HepG2 (cell line): Measurements from ENCODE around the gene SEC23IP.
A peak's percentile ranks its signal among the peaks of the same experiment; 100 is the strongest.

Source experiments
- ATAD3A ChIP-seq: sonication (generic); formaldehyde crosslinking; IDR thresholded peaks from 2 replicates; pipeline ENCODE4 v1.4.0; 2020; ENCODE audit warnings: missing genetic modification reagents
- BCL6 ChIP-seq: IDR thresholded peaks from 2 replicates; pipeline ENCODE4 v1.6.1; 2016; ENCODE audit warnings: missing genetic modification reagents, missing compliant biosample characterization
- ELF4 ChIP-seq: sonication (generic); formaldehyde crosslinking; IDR thresholded peaks from 2 replicates; pipeline ENCODE4 v1.5.0; 2020; ENCODE audit warnings: missing genetic modification reagents, mild to moderate bottlenecking, moderate library complexity, borderline replicate concordance
- EZH2 ChIP-seq: conservative IDR thresholded peaks from 2 replicates; pipeline ENCODE4 v1.6.1; 2012; ENCODE audit warnings: mild to moderate bottlenecking, low read depth, low read length, moderate library complexity
- FOXK1 ChIP-seq: sonication (generic); formaldehyde crosslinking; IDR thresholded peaks from 2 replicates; pipeline ENCODE4 v1.4.0; 2020; ENCODE audit warnings: low read depth, missing genetic modification reagents, borderline replicate concordance
- HBP1 ChIP-seq: IDR thresholded peaks from 2 replicates; pipeline ENCODE4 v1.6.1; 2016; ENCODE audit warnings: low read depth, control low read depth
- IRF9 ChIP-seq: sonication (generic); formaldehyde crosslinking; IDR thresholded peaks from 2 replicates; pipeline ENCODE4 v1.8.0; 2022; ENCODE audit warnings: missing genetic modification reagents, mild to moderate bottlenecking, borderline replicate concordance
- RBM39 ChIP-seq: fragments of 200-400 bp; formaldehyde crosslinking; IDR thresholded peaks from one replicate; pipeline ENCODE4 v1.6.1; 2018; ENCODE audit warnings: antibody characterized with exemption, mild to moderate bottlenecking, low read depth, low read length; ENCODE audit not compliant: poor library complexity, severe bottlenecking
- RFXANK ChIP-seq: IDR thresholded peaks from 2 replicates; pipeline ENCODE4 v1.6.1; 2016
- ZBTB1 ChIP-seq: sonication (generic); formaldehyde crosslinking; IDR thresholded peaks from 2 replicates; pipeline ENCODE4 v1.4.0; 2020; ENCODE audit warnings: missing genetic modification reagents, borderline replicate concordance
- ZNF282 ChIP-seq: fragments of 450-650 bp; IDR thresholded peaks from 2 replicates; pipeline ENCODE4 v1.6.1; 2018; ENCODE audit not compliant: partially characterized antibody
- TF ChIP-seq, protein P1 (sequence below): sonication (generic); formaldehyde crosslinking; IDR thresholded peaks from 2 replicates; pipeline ENCODE4 v1.5.0; 2020; ENCODE audit warnings: mild to moderate bottlenecking, missing genetic modification reagents, moderate library complexity
- TF ChIP-seq, protein P2 (sequence below): sonication (generic); formaldehyde crosslinking; IDR thresholded peaks from 2 replicates; pipeline ENCODE4 v1.9.0; 2022; ENCODE audit warnings: missing genetic modification reagents, mild to moderate bottlenecking, borderline replicate concordance

DNA sequence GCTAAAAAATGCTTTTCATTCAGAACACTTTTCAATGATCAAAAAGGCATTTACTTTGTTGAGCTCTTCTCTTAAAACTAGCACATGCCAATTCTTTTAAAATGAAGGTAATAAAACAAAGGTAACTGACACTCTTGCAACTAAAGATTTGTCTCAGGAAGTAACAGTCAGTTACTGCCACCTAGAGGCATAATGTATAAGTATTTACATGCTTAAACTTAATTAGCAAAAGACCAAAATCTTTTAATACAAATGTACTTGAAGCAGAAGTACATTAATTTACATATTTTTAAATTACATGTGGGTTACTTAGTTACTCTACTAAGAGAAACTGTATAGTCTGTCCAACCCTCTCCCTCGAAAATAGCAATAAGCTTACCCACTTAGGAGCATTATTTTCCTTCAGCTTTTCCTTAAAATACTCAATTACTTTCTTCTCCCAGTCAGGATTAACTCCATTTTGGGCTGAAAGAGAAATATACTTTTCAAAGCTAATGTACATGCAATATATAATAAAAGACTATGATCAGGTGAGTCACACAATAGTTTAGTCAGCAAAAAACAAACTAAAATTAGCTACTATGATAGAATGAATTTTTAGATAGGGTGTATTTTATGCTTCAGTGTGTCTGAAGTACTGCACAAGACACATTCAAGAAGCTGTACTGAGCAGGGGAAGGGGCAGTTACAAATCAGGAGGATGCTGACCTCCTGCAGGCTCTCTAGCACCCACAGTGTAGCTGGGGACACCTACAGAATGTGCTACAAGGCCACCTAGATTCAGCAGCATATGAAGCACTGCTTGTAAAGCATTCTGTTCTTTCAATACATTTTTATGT, 32.9 kb upstream of the SEC23IP start:
- TF ChIP-seq, protein P1, sequence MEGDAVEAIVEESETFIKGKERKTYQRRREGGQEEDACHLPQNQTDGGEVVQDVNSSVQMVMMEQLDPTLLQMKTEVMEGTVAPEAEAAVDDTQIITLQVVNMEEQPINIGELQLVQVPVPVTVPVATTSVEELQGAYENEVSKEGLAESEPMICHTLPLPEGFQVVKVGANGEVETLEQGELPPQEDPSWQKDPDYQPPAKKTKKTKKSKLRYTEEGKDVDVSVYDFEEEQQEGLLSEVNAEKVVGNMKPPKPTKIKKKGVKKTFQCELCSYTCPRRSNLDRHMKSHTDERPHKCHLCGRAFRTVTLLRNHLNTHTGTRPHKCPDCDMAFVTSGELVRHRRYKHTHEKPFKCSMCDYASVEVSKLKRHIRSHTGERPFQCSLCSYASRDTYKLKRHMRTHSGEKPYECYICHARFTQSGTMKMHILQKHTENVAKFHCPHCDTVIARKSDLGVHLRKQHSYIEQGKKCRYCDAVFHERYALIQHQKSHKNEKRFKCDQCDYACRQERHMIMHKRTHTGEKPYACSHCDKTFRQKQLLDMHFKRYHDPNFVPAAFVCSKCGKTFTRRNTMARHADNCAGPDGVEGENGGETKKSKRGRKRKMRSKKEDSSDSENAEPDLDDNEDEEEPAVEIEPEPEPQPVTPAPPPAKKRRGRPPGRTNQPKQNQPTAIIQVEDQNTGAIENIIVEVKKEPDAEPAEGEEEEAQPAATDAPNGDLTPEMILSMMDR, result peak; percentile 64
- no peak for TF ChIP-seq RFXANK (CRISPR knock-in tag)
- TF ChIP-seq RBM39, result no peak
- TF ChIP-seq, protein P2, sequence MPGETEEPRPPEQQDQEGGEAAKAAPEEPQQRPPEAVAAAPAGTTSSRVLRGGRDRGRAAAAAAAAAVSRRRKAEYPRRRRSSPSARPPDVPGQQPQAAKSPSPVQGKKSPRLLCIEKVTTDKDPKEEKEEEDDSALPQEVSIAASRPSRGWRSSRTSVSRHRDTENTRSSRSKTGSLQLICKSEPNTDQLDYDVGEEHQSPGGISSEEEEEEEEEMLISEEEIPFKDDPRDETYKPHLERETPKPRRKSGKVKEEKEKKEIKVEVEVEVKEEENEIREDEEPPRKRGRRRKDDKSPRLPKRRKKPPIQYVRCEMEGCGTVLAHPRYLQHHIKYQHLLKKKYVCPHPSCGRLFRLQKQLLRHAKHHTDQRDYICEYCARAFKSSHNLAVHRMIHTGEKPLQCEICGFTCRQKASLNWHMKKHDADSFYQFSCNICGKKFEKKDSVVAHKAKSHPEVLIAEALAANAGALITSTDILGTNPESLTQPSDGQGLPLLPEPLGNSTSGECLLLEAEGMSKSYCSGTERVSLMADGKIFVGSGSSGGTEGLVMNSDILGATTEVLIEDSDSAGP (CRISPR knock-in tag), result no peak
- no peak for TF ChIP-seq EZH2
- no peak for TF ChIP-seq ZBTB1 (CRISPR knock-in tag)
- no peak for TF ChIP-seq IRF9 (CRISPR knock-in tag)
- no peak for TF ChIP-seq BCL6 (CRISPR knock-in tag)
- TF ChIP-seq ZNF282, result no peak
- TF ChIP-seq HBP1 (CRISPR knock-in tag), result no peak
- TF ChIP-seq ATAD3A (CRISPR knock-in tag), result no peak
- no peak for TF ChIP-seq ELF4 (CRISPR knock-in tag)
- no peak for TF ChIP-seq FOXK1
